OCI-LY7 (cell line): ENCODE measurements around the gene MTHFD2. TPM values are rescaled to one million over a fixed set of nuclear protein-coding genes. Genes with fewer than 3 reads are reported as not detected.

Experiments
- BruUV-seq: library from RNA; stranded (reverse); fragments of 400-500 nt; replicated peaks from 2 replicates; lab custom pipeline; 2021; lab: Mats Ljungman, UMichigan
- CTCF ChIA-PET: fragments of 300-600 bp; sonication (Branson Sonifier 250); formaldehyde crosslinking; loops from one replicate; lab custom pipeline; 2022; ENCODE audit warnings: antibody characterized with exemption; ENCODE audit not compliant: unreplicated experiment; lab: Charles Lee
- POLR2A ChIA-PET: fragments of 300-600 bp; sonication (Branson Sonifier 250); formaldehyde crosslinking; loops from one replicate; lab custom pipeline; 2022; ENCODE audit warnings: antibody characterized with exemption; lab: Charles Lee
- DNase-seq: peaks from one replicate; pipeline ENCODE4 v3.0.0-alpha.2; 2015; ENCODE audit warnings: low spot score
- H2AFZ ChIP-seq: fragments of 200-600 bp; sonication (generic), shearing (Covaris generic); 2 replicates; pipeline ENCODE4 v1.6.1; 2014; ENCODE audit warnings: mild to moderate bottlenecking, antibody characterized with exemption, low read length, moderate library complexity
- H3K27ac ChIP-seq: fragments of 200-600 bp; sonication (generic); 2 replicates; pipeline ENCODE4 v1.5.1; 2014; ENCODE audit warnings: mixed run types, low read depth, mild to moderate bottlenecking, moderate library complexity, low read length, inconsistent platforms; ENCODE audit not compliant: poor library complexity, severe bottlenecking
- H3K36me3 ChIP-seq: fragments of 200-600 bp; sonication (generic); 2 replicates; pipeline ENCODE4 v1.6.1; 2014; ENCODE audit warnings: mild to moderate bottlenecking, antibody characterized with exemption, low read length, moderate library complexity, mixed read lengths; ENCODE audit not compliant: insufficient read depth
- H3K4me1 ChIP-seq: fragments of 200-600 bp; sonication (generic); 2 replicates; pipeline ENCODE4 v1.5.1; 2014; ENCODE audit warnings: mild to moderate bottlenecking, low read length; ENCODE audit not compliant: insufficient read depth, poor library complexity, severe bottlenecking
- H3K4me2 ChIP-seq: fragments of 200-600 bp; sonication (generic); 2 replicates; pipeline ENCODE4 v1.6.1; 2014; ENCODE audit warnings: mild to moderate bottlenecking, low read length
- H3K4me3 ChIP-seq: fragments of 200-600 bp; sonication (generic); 2 replicates; pipeline ENCODE4 v1.5.1; 2014; ENCODE audit warnings: mild to moderate bottlenecking, low read depth, low read length; ENCODE audit not compliant: poor library complexity, severe bottlenecking
- H3K79me2 ChIP-seq: fragments of 200-600 bp; sonication (generic); 2 replicates; pipeline ENCODE4 v1.6.1; 2016; ENCODE audit warnings: low read depth, mild to moderate bottlenecking, low read length, moderate library complexity, mixed read lengths; ENCODE audit not compliant: insufficient read depth
- H3K9me2 ChIP-seq: fragments of 200-600 bp; sonication (generic); 2 replicates; pipeline ENCODE4 v1.6.1; 2016; ENCODE audit warnings: mild to moderate bottlenecking, low read length, mixed read lengths; ENCODE audit not compliant: insufficient read depth
- H3K9me3 ChIP-seq: fragments of 200-600 bp; sonication (generic); 2 replicates; pipeline ENCODE4 v1.6.1; 2014; ENCODE audit warnings: mild to moderate bottlenecking, mixed run types, low read length, mixed read lengths
- H4K20me1 ChIP-seq: fragments of 200-600 bp; sonication (generic); 2 replicates; pipeline ENCODE4 v1.6.1; 2014; ENCODE audit warnings: mild to moderate bottlenecking, antibody characterized with exemption, low read length, moderate library complexity, mixed read lengths; ENCODE audit not compliant: insufficient read depth
- CTCF ChIP-seq: fragments of 200-600 bp; sonication (generic); conservative IDR thresholded peaks from 2 replicates; pipeline ENCODE4 v1.5.1; 2014; ENCODE audit warnings: mild to moderate bottlenecking, antibody characterized with exemption, low read length, moderate library complexity, mixed read lengths
- EZH2phosphoT487 ChIP-seq: fragments of 200-600 bp; sonication (generic); IDR thresholded peaks from 2 replicates; pipeline ENCODE4 v1.6.1; 2018; ENCODE audit warnings: low read depth, borderline replicate concordance, mild to moderate bottlenecking, mixed run types, antibody characterized with exemption, low read length, moderate library complexity, mixed read lengths
- intact Hi-C: fragments of 100-400 bp; cut with micrococcal nuclease; formaldehyde crosslinking; loops from one replicate; pipeline ENCODE4 v1.10.0; 2022; ENCODE audit not compliant: unreplicated experiment
- total RNA-seq, 2 experiments: library from RNA; depleted of rRNA in 1 of 2; stranded (reverse); fragments of >200 nt in 1 of 2; shearing (Covaris generic) in 1 of 2; gene quantifications; 2 replicates each; pipeline ENCODE4 v1.2.3, GENCODE V29; 2014 to 2022

Gene MTHFD2
- total RNA-seq, 2 experiments from 2014 or later = 220 to 365 TPM

GRCh38 chr2:74201196-74201595, 2.8 kb downstream of the MTHFD2 start:
- peaks cover 71% of the 10 kb centered on the region for H3K4me1 ChIP-seq
- H3K79me2 ChIP-seq = peaks cover 72% of the 10 kb centered on the region
- TF ChIP-seq EZH2phosphoT487 (no peak), CTCF (no peak)
- H3K4me3 ChIP-seq = peak overlapping the region; percentile 84
- intact Hi-C loops = no loop called here
- H2AFZ ChIP-seq = no peak overlapping the region
- H3K27ac ChIP-seq = no peak overlapping the region
- no peak for DNase-seq
- H4K20me1 ChIP-seq = peaks cover 51% of the 10 kb centered on the region
- POLR2A ChIA-PET = interaction anchor here (0.7 to 7.1 kb wide), 6 partner anchors 12 to 149 kb away, joined by 3 to 118 read pairs (median 4); partner anchors contain the start of gene MOB1A
- H3K9me3 ChIP-seq = no peaks in the 10 kb centered on the region
- peak overlapping the region; percentile 81 for H3K4me2 ChIP-seq
- peaks cover 69% of the 10 kb centered on the region for H3K36me3 ChIP-seq
- CTCF ChIA-PET = no interaction called here
- BruUV-seq = no TSS peak
- H3K9me2 ChIP-seq = no peaks in the 10 kb centered on the region

DNA sequence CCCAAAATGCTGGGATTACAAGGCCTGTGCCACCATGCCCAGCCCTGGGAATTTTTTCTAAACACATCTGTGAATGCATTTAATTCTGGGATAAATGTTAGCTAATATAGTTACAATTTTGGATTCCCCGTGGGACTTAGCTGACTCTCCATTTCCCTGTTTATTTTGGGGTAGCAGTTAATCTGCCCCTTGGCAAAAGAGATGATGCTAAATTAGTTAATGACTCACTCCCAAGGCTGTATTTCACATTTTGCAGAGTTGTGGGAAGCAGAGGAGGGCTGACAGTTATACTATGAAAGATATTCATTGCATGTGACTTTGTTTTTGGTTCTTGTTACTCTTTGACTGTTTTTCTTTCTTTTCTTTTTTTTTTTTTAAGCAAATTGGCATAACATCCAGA, 3.2 kb downstream of the MTHFD2 start:
- ChIA-PET CTCF (no interaction called here), POLR2A (interaction anchor here (0.7 to 7.1 kb wide), 6 partner anchors 12 to 149 kb away, joined by 3 to 118 read pairs (median 4); partner anchors contain the start of gene MOB1A)
- Histone ChIP-seq H3K36me3 (peaks cover 73% of the 10 kb centered on the region), H2AFZ (no peak overlapping the region), H3K4me3 (peak overlapping the region; percentile 84), H3K4me1 (peaks cover 69% of the 10 kb centered on the region), H3K79me2 (peaks cover 76% of the 10 kb centered on the region), H3K4me2 (peak overlapping the region; percentile 81), H3K27ac (no peak overlapping the region), H3K9me2 (no peaks in the 10 kb centered on the region), H4K20me1 (peaks cover 55% of the 10 kb centered on the region), H3K9me3 (no peaks in the 10 kb centered on the region)
- intact Hi-C loops = no loop called here
- no peak for DNase-seq
- no TSS peak for BruUV-seq
- TF ChIP-seq CTCF (no peak), EZH2phosphoT487 (no peak)

GRCh38 chr2:74204436-74204835, 6.0 kb downstream of the MTHFD2 start:
- peaks cover 59% of the 10 kb centered on the region for H4K20me1 ChIP-seq
- ChIA-PET CTCF (no interaction called here), POLR2A (interaction anchor here (0.7 to 2.6 kb wide), 4 partner anchors 12 to 50 kb away, joined by 3 to 8 read pairs (median 4); partner anchors contain the start of gene MOB1A)
- H3K9me3 ChIP-seq = no peaks in the 10 kb centered on the region
- no peak overlapping the region for H3K27ac ChIP-seq
- intact Hi-C loops = no loop called here
- TF ChIP-seq CTCF (no peak), EZH2phosphoT487 (no peak)
- DNase-seq = no peak
- H3K4me3 ChIP-seq = no peak overlapping the region
- no peak overlapping the region for H2AFZ ChIP-seq
- peaks cover 54% of the 10 kb centered on the region for H3K4me1 ChIP-seq
- H3K79me2 ChIP-seq = peaks cover 96% of the 10 kb centered on the region
- H3K4me2 ChIP-seq = no peak overlapping the region; the same call in 1 of the 2 replicates
- no TSS peak for BruUV-seq
- H3K36me3 ChIP-seq = peaks cover 98% of the 10 kb centered on the region
- no peaks in the 10 kb centered on the region for H3K9me2 ChIP-seq
